Activated naive CD4-positive, alpha-beta T cell treated with anti-CD3 and anti-CD28 coated beads, Interleukin-2, amount 10 ng/mL, durations not matched to agents 7 days and 5 days (primary cell): Measurements from ENCODE around the gene KLF4.

ENCODE experiments used
- CTCF ChIA-PET: fragments of 350-600 bp; sonication (Branson Sonifier 250); formaldehyde crosslinking; loops from one replicate; lab custom pipeline; 2021; ENCODE audit warnings: antibody characterized with exemption; lab: Charles Lee
- DNase-seq: peaks from one replicate; pipeline ENCODE4 v3.0.0-alpha.2; 2020
- H3K27ac Mint-ChIP-seq: one replicate; pipeline ENCODE4 v1.8.0; 2021; ENCODE audit warnings: mild to moderate bottlenecking, moderate library complexity, mixed read lengths
- H3K27me3 Mint-ChIP-seq: one replicate; pipeline ENCODE4 v1.8.0; 2021; ENCODE audit warnings: mild to moderate bottlenecking, mixed read lengths
- H3K36me3 Mint-ChIP-seq: one replicate; pipeline ENCODE4 v1.8.0; 2021; ENCODE audit warnings: mixed read lengths
- H3K4me1 Mint-ChIP-seq: one replicate; pipeline ENCODE4 v1.8.0; 2021; ENCODE audit warnings: mixed read lengths
- H3K4me3 Mint-ChIP-seq: one replicate; pipeline ENCODE4 v1.8.0; 2021; ENCODE audit warnings: mild to moderate bottlenecking, moderate library complexity, mixed read lengths
- H3K9me3 Mint-ChIP-seq: one replicate; pipeline ENCODE4 v1.8.0; 2021; ENCODE audit warnings: mixed read lengths

The KLF4 gene

DNA sequence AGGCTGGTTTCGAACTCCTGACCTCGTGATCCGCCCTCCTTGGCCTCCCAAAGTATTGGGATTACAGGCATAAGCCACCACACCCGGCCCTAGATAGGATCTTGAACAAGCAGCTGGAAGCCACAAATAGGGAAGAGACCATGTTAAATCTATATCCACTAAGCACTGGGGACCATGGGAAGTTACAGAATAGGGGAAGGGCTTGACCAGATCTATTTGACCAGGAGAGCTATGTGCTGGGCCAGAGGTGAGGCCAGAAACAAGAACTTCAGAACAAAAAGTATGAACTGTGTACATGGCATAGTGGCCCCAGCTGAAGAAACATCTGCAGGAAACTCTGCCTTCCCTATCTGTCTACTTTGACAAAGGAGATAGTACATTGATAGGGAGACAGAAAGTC, 10.8 kb downstream of the KLF4 start:
- no peaks in the 10 kb centered on the region for H3K36me3 Mint-ChIP-seq
- H3K4me1 Mint-ChIP-seq = no peaks in the 10 kb centered on the region
- CTCF ChIA-PET = no interaction called here
- H3K9me3 Mint-ChIP-seq = no peaks in the 10 kb centered on the region
- DNase-seq = no peak
- peaks cover 8% of the 10 kb centered on the region for H3K27me3 Mint-ChIP-seq
- H3K27ac Mint-ChIP-seq = no peak overlapping the region
- H3K4me3 Mint-ChIP-seq = no peak overlapping the region

DNA sequence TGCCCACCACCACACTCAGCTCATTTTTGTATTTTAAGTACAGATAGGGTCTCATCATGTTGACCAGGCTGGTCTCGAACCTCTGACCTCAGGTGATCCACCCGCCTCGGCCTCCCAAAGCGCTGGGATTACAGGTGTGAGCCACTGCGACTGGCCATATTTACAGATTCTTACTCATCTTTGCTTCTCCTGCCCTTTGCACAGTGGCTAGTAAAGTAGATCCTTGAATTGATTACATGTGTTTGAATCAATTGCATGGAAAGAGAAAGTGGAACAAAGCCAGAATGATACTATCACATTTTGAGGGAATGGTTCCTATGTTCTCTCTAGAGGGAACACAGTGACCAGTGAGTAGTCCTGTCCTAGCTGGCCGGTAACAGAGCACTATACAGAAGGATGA, 15.4 kb downstream of the KLF4 start:
- no peak for DNase-seq
- no peak overlapping the region for H3K4me3 Mint-ChIP-seq
- CTCF ChIA-PET = no interaction called here
- no peak overlapping the region for H3K27ac Mint-ChIP-seq
- no peaks in the 10 kb centered on the region for H3K4me1 Mint-ChIP-seq
- peaks cover 3% of the 10 kb centered on the region for H3K27me3 Mint-ChIP-seq
- no peaks in the 10 kb centered on the region for H3K9me3 Mint-ChIP-seq
- no peaks in the 10 kb centered on the region for H3K36me3 Mint-ChIP-seq

DNA sequence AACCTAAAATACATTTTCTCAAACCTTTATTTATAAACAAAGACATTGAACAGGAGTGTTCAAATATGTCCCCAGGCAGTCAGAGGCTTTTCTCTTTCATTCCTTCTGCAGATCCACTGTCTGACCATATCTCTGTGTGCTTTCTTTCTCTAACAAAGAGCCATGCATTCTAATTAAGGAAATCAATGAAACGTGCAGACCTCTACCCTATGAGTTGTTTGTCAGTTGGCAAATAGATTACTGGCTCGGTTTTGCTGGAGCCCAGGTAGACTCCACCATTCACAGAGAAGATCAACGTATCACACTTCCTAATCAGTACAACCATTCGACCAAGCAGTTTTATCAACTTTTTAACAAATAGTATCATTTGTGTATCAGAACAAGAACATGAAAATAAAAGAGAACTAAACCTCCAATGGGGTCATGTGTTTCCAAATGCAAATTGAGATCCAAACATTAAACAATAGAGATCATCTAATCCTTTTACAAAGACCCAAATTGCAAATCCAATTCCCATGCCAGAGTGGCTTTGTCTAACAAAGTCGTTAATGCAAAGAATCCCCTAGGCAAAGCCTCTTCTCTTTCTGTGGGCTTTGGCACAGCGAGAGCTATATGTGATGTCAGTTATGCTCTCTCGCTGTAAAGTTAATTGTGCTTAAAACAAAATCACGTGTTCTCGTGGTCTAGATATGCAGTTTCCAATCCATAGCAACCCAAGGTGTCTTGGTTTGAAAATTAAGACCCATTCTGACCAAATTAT, 16.8 kb downstream of the KLF4 start:
- no peak overlapping the region for H3K4me3 Mint-ChIP-seq
- no peaks in the 10 kb centered on the region for H3K36me3 Mint-ChIP-seq
- no peak overlapping the region for H3K27ac Mint-ChIP-seq
- no peaks in the 10 kb centered on the region for H3K9me3 Mint-ChIP-seq
- CTCF ChIA-PET = no interaction called here
- H3K4me1 Mint-ChIP-seq = no peaks in the 10 kb centered on the region
- H3K27me3 Mint-ChIP-seq = peaks cover 3% of the 10 kb centered on the region
- no peak for DNase-seq

DNA sequence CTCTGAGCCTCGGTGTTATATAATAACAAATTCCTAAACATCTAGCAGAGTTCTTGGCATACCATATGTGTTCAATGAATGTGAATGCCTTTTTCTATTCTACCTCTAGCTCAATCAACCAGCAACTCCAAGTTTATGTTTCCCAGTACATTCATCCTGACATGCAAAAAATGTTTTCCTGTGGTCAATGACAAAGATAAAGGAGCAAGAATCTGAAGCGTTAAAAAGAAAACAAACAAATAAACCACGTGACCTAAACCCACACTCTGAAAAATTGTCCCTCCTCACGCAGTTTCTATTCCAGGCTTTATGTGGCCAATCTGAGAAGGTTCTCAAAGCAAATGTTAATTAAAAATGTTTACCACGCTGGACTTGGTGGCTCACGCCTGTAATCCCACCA, 18.0 kb downstream of the KLF4 start:
- DNase-seq = no peak
- no peak overlapping the region for H3K4me3 Mint-ChIP-seq
- no peak overlapping the region for H3K27ac Mint-ChIP-seq
- H3K36me3 Mint-ChIP-seq = no peaks in the 10 kb centered on the region
- CTCF ChIA-PET = no interaction called here
- no peaks in the 10 kb centered on the region for H3K9me3 Mint-ChIP-seq
- H3K4me1 Mint-ChIP-seq = no peaks in the 10 kb centered on the region
- peaks cover 15% of the 10 kb centered on the region for H3K27me3 Mint-ChIP-seq

DNA sequence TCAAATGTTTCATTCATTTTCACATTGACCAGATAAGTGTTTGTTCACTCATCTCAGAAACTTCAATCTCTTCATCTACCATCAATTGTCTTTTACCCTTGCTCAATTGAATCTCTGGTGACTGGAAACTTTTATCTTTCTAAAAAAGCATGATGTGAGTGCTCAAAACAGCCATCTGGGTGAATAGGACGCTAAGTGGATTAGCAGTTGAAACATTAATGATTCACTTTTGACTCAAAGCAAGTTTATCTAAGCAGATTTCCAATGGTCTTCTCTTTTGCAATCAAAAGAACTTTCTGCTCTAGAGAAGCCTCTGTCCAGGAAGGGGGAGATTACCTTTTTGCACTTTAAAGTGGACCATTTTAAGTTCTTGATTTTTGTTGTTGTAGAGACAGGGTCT, 22.2 kb downstream of the KLF4 start:
- Mint-ChIP-seq H3K27me3 (peaks cover 48% of the 10 kb centered on the region), H3K36me3 (no peaks in the 10 kb centered on the region)

DNA sequence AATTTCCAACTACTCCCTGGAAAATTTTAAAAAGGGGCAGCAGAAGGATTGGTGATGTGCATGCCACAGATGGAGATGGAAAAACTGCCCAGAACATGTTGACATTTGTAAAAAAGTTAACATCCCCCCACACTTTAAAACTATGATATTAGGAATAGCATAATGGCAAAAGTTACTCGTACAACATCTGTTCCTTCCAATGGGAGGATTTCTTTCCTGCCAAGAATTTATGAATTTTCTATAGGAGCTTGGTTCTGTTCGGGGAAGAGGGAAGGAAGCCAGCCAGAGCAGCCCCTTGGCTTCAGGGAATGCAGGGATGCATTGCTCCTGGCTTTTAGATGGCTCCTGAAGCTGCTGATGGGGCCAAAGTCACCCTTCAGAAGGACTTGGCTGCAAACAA, 22.7 kb downstream of the KLF4 start:
- H3K4me3 Mint-ChIP-seq = no peak overlapping the region
- H3K36me3 Mint-ChIP-seq = no peaks in the 10 kb centered on the region
- no peak for DNase-seq
- no peak overlapping the region for H3K27ac Mint-ChIP-seq
- H3K4me1 Mint-ChIP-seq = peaks cover 4% of the 10 kb centered on the region
- CTCF ChIA-PET = no interaction called here
- H3K27me3 Mint-ChIP-seq = peaks cover 48% of the 10 kb centered on the region
- H3K9me3 Mint-ChIP-seq = no peaks in the 10 kb centered on the region

More for the DNA sequence above, 22.2 kb downstream of the KLF4 start:
- H3K27ac Mint-ChIP-seq = no peak overlapping the region
- H3K9me3 Mint-ChIP-seq = no peaks in the 10 kb centered on the region
- peaks cover 4% of the 10 kb centered on the region for H3K4me1 Mint-ChIP-seq
- no peak overlapping the region for H3K4me3 Mint-ChIP-seq
- CTCF ChIA-PET = no interaction called here
- no peak for DNase-seq

DNA sequence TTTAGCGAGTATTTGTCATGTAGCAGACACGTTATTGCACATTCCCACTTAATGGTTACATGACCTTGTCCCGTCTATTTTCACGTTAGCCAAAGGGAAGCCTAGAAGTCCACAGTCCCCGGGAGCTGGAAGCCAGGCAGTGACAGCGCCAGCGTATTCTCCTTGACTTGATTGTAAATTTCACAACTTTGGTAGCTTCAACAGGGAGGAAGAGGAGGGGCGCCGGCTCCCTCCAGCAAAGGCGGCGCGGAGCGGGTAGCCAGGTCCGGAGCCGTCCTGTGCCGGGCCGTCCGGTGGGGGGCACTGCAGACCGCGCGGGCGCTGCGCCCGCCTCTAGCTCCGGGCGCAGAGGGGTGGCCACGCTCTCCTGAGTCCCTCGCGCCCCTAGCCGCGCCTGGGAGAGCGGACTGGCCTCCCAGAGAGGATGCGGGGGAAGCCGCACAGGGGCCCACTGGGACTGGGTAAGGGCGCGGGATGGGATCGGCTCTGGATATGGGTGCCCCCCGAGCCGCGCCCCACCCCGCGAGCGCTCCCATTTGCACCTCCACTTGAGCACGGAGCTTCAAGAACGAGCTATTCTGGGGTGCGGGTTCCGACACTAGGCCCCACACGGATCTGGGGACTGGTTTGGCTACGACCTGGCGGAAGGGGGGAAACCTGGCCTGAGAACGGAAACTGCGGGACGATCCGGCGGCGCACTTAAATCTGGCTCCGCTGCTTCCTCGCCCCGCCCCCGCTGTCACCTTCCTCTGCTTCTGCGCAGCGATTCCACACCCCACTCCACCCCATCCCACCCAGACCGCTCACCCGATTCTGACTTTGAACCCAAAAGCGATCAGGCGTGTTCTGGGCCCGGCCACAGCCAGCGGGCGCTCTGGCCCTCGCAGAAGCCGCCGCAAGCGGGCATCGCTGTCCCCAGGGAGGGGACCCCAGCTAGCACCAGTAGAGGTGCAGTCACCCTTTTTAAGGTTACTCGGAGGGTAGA, 23.8 kb downstream of the KLF4 start:
- Mint-ChIP-seq H3K4me1 (peaks cover 4% of the 10 kb centered on the region), H3K4me3 (no peak overlapping the region), H3K9me3 (no peaks in the 10 kb centered on the region), H3K36me3 (no peaks in the 10 kb centered on the region), H3K27ac (no peak overlapping the region), H3K27me3 (peaks cover 48% of the 10 kb centered on the region)
- CTCF ChIA-PET = interaction anchor here (0.6 to 1.5 kb wide), 2 partner anchors 9 to 1100 kb away, joined by 3 to 6 read pairs; no protein-coding TSS in a partner anchor
- peak; percentile 30 for DNase-seq

DNA sequence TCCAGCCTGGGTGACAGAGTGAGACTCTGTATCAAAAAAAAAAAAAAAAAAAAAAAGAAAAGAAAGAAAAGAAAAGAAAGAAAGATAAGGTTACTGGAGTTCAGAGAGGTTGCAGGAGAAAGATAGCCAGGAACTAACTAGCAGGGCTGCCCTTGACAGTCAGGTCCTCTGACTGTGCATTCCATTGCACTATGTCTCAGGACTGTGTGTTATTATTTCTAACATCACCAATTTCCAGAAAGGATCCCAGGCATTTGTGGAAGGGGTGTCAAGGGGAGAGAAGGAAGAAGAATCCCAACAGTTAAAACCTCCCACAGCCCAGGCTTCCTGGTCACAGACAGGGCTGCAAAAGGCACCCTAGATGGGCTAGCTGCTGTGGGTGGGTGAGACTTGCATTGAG, 25.1 kb downstream of the KLF4 start:
- CTCF ChIA-PET = interaction anchor here (1.5 kb wide), 1 partner anchor 1101 kb away, joined by 6 read pairs; no protein-coding TSS in a partner anchor
- no peaks in the 10 kb centered on the region for H3K9me3 Mint-ChIP-seq
- DNase-seq = no peak
- H3K4me3 Mint-ChIP-seq = no peak overlapping the region
- H3K27me3 Mint-ChIP-seq = peaks cover 51% of the 10 kb centered on the region
- H3K36me3 Mint-ChIP-seq = no peaks in the 10 kb centered on the region
- H3K27ac Mint-ChIP-seq = no peak overlapping the region
- H3K4me1 Mint-ChIP-seq = peaks cover 4% of the 10 kb centered on the region

DNA sequence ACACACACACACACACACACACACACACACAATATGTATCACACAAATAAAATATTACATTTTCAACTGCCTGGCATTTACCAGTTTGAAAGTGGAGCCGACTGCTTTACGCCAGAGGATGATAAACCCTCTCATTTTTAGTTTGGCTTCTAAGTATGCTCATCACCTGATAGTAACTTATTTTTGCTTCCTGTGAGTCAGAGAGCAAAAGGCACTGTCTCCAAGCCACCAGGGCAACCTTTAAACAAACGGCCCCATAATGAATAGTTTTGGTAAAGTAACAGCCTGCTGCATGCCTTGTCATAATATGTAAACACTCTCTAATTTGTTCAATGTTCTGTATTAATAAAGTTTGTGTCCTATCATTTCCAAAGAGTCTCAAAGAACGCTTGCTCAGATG, 26.9 kb downstream of the KLF4 start:
- peaks cover 47% of the 10 kb centered on the region for H3K27me3 Mint-ChIP-seq
- H3K27ac Mint-ChIP-seq = no peak overlapping the region

DNA sequence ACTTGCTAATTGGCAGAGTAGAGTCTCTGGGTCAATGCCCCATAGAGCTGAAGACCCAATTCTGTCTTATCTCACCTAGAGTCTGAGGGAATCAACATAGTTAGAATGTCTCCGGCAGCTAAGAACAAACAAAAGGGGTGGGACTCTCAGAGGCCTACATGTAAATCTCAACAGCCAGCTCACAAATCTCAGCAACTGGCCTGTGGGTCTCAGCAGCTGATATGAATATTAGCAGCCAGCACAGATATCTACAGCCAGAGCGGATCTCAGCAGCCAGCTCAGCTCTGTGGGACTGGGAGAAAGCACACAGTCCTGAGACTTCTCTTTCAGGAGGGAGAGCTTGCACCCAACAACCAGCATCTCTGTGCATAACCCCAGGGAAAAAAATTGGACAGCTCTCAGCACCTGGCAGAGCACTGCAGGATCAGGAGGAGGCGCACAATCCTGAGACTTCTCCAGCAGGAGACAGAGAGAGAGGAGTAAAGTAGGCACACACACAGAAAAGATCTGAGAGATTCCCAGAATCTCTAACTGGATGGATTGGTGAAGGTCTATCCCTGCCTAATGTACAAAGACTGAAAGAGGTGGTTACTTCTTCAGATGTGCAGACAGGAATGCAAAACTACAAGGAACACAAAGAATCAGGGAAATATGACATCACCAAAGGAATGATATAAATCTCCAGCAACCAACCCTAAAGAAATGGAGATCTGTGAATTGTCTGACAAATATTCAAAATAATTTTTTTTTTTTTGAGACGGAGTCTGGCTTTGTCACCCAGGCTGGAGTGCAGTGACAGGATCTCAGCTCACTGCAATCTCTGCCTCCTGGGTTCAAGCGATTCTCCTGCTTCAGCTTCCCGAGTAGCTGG, 29.2 kb downstream of the KLF4 start:
- no peak overlapping the region for H3K27ac Mint-ChIP-seq
- no peak for DNase-seq
- H3K27me3 Mint-ChIP-seq = peaks cover 24% of the 10 kb centered on the region
- H3K4me3 Mint-ChIP-seq = no peak overlapping the region
- no peaks in the 10 kb centered on the region for H3K36me3 Mint-ChIP-seq
- H3K9me3 Mint-ChIP-seq = no peaks in the 10 kb centered on the region
- CTCF ChIA-PET = interaction anchor here (2.5 kb wide), 1 partner anchor 35 kb away, joined by 7 read pairs; no protein-coding TSS in a partner anchor
- peaks cover 3% of the 10 kb centered on the region for H3K4me1 Mint-ChIP-seq

More for the DNA sequence above, 26.9 kb downstream of the KLF4 start:
- H3K9me3 Mint-ChIP-seq = no peaks in the 10 kb centered on the region
- peaks cover 4% of the 10 kb centered on the region for H3K4me1 Mint-ChIP-seq
- no peaks in the 10 kb centered on the region for H3K36me3 Mint-ChIP-seq
- CTCF ChIA-PET = no interaction called here
- DNase-seq = no peak
- H3K4me3 Mint-ChIP-seq = no peak overlapping the region

DNA sequence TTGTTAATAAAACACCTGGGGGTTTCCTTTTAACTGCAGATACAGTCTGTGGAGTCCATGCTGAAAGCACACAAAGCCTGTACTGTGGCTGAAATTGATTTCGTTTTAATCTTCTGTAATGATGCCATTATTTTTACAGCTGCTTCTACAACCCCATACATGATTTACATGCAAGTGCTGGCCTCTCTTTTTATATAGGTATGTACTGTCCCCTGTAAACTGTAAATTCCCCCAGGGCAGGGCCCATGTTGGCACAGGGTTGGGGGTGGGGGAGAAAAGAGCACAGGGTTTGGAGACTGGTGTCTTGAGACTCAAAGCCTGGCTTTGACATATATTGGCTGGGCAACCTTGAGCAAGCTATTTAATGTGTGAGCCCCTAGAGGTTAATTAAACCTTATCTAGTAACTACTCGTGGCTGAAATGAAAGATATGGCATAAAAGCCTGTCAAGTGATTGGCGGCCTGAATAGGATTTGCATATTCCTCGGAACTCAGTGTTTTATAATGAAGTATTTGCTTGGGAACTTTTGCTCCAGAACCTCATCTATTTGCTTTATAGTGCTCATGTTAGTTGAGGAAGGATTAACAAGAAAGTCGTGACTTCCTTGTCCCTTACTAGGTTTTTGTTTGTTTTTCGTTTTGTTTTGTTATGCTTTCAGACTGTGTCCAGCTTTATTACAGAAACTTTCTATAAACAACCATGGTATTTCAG, 34.0 kb downstream of the KLF4 start:
- CTCF ChIA-PET = no interaction called here
- no peaks in the 10 kb centered on the region for H3K4me1 Mint-ChIP-seq
- H3K27ac Mint-ChIP-seq = no peak overlapping the region
- DNase-seq = no peak
- peaks cover 4% of the 10 kb centered on the region for H3K27me3 Mint-ChIP-seq
- no peaks in the 10 kb centered on the region for H3K9me3 Mint-ChIP-seq
- no peaks in the 10 kb centered on the region for H3K36me3 Mint-ChIP-seq
- H3K4me3 Mint-ChIP-seq = no peak overlapping the region

DNA sequence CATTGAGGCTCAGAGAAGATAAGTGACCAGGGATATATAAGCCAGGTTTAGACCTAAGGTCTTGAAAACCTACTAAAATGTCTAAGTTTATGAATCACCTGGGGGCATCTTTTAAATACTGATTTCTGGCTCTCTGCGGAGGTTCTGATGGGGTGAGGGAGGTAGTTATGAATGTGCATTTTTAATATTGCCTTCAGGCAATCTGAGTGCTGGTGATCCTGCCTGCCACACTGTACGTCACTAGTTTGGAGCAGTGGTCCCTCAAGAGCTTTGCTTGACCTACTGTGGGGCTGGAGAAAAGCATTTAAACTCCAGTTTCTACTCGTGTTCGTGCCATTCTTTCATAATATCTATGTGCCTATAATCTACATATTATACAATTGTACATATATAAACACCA, 36.1 kb downstream of the KLF4 start:
- no peak overlapping the region for H3K4me3 Mint-ChIP-seq
- CTCF ChIA-PET = no interaction called here
- no peak overlapping the region for H3K27ac Mint-ChIP-seq
- no peaks in the 10 kb centered on the region for H3K36me3 Mint-ChIP-seq
- H3K9me3 Mint-ChIP-seq = no peaks in the 10 kb centered on the region
- DNase-seq = no peak
- H3K27me3 Mint-ChIP-seq = no peaks in the 10 kb centered on the region
- no peaks in the 10 kb centered on the region for H3K4me1 Mint-ChIP-seq

DNA sequence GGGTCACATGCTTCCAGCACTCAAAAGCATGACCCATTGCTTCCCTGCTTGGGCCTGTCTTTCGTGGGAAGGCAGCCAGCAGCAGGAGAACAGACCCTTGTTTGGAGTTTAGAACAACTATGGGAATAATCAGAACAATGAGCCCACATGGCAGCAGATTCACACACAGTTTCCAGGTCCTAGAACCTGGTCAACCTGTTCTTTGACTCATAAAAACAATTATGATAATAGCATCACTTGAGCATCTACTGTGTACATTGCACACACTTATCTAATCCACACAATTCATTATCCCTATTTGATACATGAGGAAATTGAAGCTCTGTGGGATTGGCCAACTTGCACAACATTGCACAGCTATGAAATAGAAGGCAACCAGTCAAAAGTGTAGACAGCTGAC, 41.7 kb downstream of the KLF4 start:
- H3K27ac Mint-ChIP-seq = no peak overlapping the region
- H3K4me1 Mint-ChIP-seq = no peaks in the 10 kb centered on the region
- H3K27me3 Mint-ChIP-seq = no peaks in the 10 kb centered on the region
- no peaks in the 10 kb centered on the region for H3K9me3 Mint-ChIP-seq
- no peaks in the 10 kb centered on the region for H3K36me3 Mint-ChIP-seq
- no peak for DNase-seq
- CTCF ChIA-PET = no interaction called here
- H3K4me3 Mint-ChIP-seq = no peak overlapping the region
